D721Med (cell line): ENCODE results near the gene DRP2.
"Not testable (repeated sequence)": the region's sequence is repeated elsewhere in the genome, so short reads cannot be mapped to it uniquely, and the experiment has no call there.

ENCODE experiments used
- DNase-seq: peaks from one replicate; pipeline ENCODE4 v3.0.0; 2011; ENCODE audit warnings: low spot score; ENCODE audit not compliant: insufficient read length
- FAIRE-seq: peaks from 2 replicates; lab custom pipeline; 2011; peaks lifted over from hg19 to GRCh38; lab: Jason Lieb, UNC
- TF ChIP-seq, protein P1 (sequence below): IDR thresholded peaks from 2 replicates; pipeline ENCODE4 v1.5.1; 2012; ENCODE audit warnings: mild to moderate bottlenecking, control low read depth; ENCODE audit not compliant: insufficient read depth; ENCODE audit errors: missing control alignments

DRP2 gene

DNA sequence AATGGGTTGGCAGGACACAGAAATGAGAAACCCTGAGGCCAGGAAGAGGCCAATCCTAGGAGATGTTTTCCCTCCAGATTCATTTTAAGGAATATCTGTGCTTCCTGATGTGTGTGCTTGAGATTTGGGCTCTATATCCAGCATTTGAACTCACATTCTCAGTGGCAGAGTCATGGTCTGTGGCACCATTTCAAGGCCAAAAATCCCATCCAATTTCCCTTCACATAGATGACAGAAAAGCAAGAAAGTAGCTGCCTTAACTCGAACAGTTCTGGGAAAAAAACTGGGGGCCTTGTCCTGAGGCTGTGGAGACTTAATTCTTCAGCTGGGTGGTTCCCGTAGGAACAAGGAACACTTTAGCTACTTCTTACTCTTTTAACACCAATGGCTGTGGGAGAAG is 44.2 kb downstream of the DRP2 start:
- TF ChIP-seq, protein P1, sequence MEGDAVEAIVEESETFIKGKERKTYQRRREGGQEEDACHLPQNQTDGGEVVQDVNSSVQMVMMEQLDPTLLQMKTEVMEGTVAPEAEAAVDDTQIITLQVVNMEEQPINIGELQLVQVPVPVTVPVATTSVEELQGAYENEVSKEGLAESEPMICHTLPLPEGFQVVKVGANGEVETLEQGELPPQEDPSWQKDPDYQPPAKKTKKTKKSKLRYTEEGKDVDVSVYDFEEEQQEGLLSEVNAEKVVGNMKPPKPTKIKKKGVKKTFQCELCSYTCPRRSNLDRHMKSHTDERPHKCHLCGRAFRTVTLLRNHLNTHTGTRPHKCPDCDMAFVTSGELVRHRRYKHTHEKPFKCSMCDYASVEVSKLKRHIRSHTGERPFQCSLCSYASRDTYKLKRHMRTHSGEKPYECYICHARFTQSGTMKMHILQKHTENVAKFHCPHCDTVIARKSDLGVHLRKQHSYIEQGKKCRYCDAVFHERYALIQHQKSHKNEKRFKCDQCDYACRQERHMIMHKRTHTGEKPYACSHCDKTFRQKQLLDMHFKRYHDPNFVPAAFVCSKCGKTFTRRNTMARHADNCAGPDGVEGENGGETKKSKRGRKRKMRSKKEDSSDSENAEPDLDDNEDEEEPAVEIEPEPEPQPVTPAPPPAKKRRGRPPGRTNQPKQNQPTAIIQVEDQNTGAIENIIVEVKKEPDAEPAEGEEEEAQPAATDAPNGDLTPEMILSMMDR: no peak
- FAIRE-seq (no peak), DNase-seq (no peak)

- DNase-seq (no peak), FAIRE-seq (no peak)
- TF ChIP-seq, protein P1: no peak
Measured at GRCh38 chrX:101265869-101266428, 46.4 kb downstream of the DRP2 start.

DNA sequence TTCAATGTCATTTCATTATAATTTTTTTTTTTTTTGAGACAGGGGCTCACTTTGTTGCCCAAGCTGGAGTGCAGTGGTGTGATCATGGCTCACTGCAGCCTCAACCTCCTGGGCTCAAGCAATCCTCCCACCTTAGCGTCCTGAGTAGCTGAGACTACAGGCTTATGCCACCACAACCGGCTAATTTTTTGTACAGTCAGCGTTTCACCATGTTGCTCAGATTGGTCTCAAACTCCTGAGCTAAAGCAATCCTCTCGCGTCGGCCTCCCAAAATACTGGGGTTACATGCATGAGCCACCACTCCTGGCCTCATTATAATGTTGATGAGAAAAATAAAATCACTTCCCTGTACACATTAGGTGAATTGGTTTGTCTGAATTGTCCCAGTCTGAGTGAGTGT is 54.6 kb downstream of the DRP2 start:
- DNase-seq: no peak
- FAIRE-seq: no peak
- TF ChIP-seq, protein P1: no peak

DNA sequence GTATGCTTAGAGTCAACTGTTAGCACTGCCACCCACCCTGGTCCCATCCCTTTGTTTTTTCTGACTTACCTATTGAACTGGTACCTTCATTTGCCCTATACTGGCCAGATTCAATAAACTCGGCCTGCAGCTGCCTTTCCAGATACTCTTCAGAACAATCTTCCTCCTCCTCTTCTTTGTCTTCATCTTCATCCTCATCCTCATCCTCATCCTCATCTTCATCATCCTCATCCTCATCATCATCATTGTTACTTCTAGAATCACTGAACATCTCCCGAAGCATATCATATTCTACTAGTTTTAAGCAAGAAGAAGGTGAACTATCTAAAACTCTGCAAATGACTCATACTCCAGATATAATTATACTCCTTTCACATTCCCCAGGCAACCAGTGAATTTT is 56.7 kb downstream of the DRP2 start:
- TF ChIP-seq, protein P1: no peak
- DNase-seq (no peak), FAIRE-seq (no peak)

DNA sequence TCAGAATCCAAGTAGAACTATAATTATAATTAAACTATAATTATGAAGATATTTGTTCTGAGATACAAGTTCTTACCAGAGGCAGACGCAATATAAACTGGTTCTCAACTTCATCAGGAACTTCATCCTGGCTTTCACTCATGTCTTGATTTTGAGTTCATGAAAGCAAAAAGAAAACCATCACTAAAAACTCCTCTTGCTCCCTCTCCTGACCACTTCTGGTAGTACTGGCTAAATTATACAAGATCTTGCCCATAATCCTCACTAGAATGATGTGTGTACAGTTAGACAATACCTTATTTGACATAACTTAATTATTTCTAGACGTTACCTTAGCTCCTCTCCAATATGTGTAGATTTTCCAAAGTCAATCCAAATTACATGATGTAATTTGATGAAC is 67.8 kb downstream of the DRP2 start:
- TF ChIP-seq, protein P1: peak; percentile 52
- DNase-seq (peak; percentile 7), FAIRE-seq (no peak)

DNA sequence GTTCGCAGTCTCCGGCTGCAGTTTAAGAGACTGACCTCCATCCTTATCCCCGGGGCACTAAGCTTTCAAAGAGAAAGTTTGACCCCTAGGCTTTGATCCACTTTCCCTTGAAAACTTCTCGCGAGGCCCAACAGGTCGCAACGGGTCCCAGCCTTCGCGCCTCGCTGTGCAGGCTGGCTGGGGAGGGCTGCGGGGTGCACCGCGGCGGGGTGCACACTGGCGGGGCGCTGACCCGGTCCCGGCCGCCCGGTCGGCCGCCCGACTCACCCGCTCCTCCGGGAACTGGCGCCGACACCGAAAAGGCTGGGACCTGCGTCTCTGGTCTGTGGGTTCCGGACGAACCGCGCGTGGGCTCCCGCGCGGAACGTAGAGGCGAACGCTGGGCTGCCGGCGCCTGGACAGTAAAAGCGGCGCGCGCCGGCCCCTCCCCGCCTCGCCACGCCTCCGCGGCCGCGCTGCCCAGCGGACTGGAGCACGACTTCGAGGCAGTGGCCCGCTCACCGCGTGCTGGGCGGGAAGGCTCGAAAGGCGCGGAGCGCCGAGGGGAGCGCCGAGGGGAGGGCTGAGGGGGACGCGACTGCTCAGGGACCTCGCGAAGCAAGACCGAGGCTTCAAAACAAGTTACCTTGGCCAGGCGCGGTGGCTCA is 71.5 kb downstream of the DRP2 start, which contains the start of gene TAF7L:
Gene TAF7L (minus strand): TSS at position 378 of the 647 bp plus-strand sequence. CDS start 3,791 bp downstream, outside the sequence.
- TF ChIP-seq, protein P1: no peak
- FAIRE-seq: no peak
- no peak for DNase-seq

DNA sequence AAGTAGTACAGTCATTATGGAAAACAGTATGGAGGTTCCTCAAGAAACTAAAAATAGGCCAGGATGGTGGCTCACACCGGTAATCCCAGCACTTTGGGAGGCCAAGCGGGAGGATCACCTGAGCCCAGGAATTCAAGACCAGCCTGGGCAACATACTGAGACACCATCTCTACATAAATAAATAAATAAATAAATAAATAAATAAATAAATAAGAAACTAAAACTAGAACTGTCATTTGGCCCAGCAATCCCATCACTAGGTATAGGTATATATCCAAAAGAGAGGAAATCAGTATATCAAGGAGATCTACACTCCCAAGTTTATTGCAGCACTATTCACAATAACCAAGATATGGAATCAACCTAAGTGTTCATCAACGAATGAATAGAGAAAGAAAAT is 76.0 kb downstream of the DRP2 start:
- not testable (repeated sequence) for FAIRE-seq, DNase-seq
